K562 (cell line): ENCODE data around the gene CUTC. TPM values are rescaled to one million over a fixed set of nuclear protein-coding genes. Genes with fewer than 3 reads are reported as not detected.

ENCODE experiments used
- ELF2 ChIP-seq: fragments of 250-450 bp; sonication (Bioruptor Pico); IDR thresholded peaks from 2 replicates; pipeline ENCODE4 v1.5.0; 2021; ENCODE audit warnings: mild to moderate bottlenecking
- HLTF ChIP-seq: fragments of 450-650 bp; IDR thresholded peaks from 2 replicates; pipeline ENCODE4 v1.6.1; 2016
- NCOA6 ChIP-seq: fragments of 450-650 bp; IDR thresholded peaks from 2 replicates; pipeline ENCODE4 v1.6.1; 2017; ENCODE audit warnings: mild to moderate bottlenecking
- NR1H2 ChIP-seq: sonication (generic); formaldehyde crosslinking; IDR thresholded peaks from 2 replicates; pipeline ENCODE4 v1.4.0; 2020; ENCODE audit warnings: mild to moderate bottlenecking, missing genetic modification reagents
- POLR2H ChIP-seq: IDR thresholded peaks from 2 replicates; pipeline ENCODE4 v1.6.1; 2016; ENCODE audit warnings: missing genetic modification characterization, low read depth, mild to moderate bottlenecking, control low read depth, missing compliant biosample characterization, moderate library complexity
- RBFOX2 ChIP-seq: fragments of 200-400 bp; formaldehyde crosslinking; IDR thresholded peaks from 2 replicates; pipeline ENCODE4 v1.6.1; 2017; ENCODE audit warnings: low read depth, mild to moderate bottlenecking, low read length, moderate library complexity
- RBM17 ChIP-seq: fragments of 200-400 bp; formaldehyde crosslinking; IDR thresholded peaks from 2 replicates; pipeline ENCODE4 v1.6.1; 2017; ENCODE audit warnings: low read depth, mild to moderate bottlenecking, low read length, borderline replicate concordance
- SIN3B ChIP-seq: fragments of 450-650 bp; IDR thresholded peaks from 2 replicates; pipeline ENCODE4 v1.6.1; 2017; ENCODE audit warnings: low read depth, mild to moderate bottlenecking, moderate library complexity
- TAF1 ChIP-seq: IDR thresholded peaks from 2 replicates; pipeline ENCODE4 v1.6.1; 2011; ENCODE audit warnings: mild to moderate bottlenecking, low read length, moderate library complexity; ENCODE audit not compliant: insufficient read depth, control insufficient read depth, severe bottlenecking; ENCODE audit errors: extremely low read depth
- TFE3 ChIP-seq: fragments of 450-650 bp; formaldehyde crosslinking; IDR thresholded peaks from 2 replicates; pipeline ENCODE4 v1.4.0; 2020; ENCODE audit warnings: mild to moderate bottlenecking, mixed read lengths
- ZFP30 ChIP-seq: fragments of 250-450 bp; sonication (Bioruptor Pico); IDR thresholded peaks from 2 replicates; pipeline ENCODE4 v1.8.0; 2022; ENCODE audit warnings: moderate library complexity, mild to moderate bottlenecking, inconsistent platforms, borderline replicate concordance
- ZNF232 ChIP-seq: sonication (generic); formaldehyde crosslinking; IDR thresholded peaks from 2 replicates; pipeline ENCODE4 v1.8.0; 2022; ENCODE audit warnings: mild to moderate bottlenecking, missing genetic modification reagents
- polyA plus RNA-seq, 8 experiments: library from polyadenylated mRNA; depleted of rRNA in 4 of 8; stranded (reverse) in 5 of 8; unstranded in 3 of 8; fragments of >200 nt; fragmentation: Nextera tagmentation in 2 of 8; fragmentation: Illumina TruSeq in 1 of 8; extraction: Ambion mirVana in 2 of 8; extraction: Trizol in 1 of 8; gene quantifications; 2 replicates each; pipeline versions ENCODE4 v1.2.1 to v1.2.3, GENCODE V29; 2011 to 2014; ENCODE audit warnings: inconsistent platforms in 1 of 8, missing spikeins in 1 of 8
- total RNA-seq, 7 experiments: library from RNA; depleted of rRNA in 6 of 7; stranded (reverse); fragments of >200 nt in 6 of 7; fragmentation: Illumina TruSeq in 2 of 7; extraction: Trizol in 2 of 7; gene quantifications; 2 replicates each; pipeline versions ENCODE4 v1.2.1 to v1.2.3, GENCODE V29; 2011 to 2021; ENCODE audit warnings: low replicate concordance in 1 of 7
- TF ChIP-seq, protein P1 (sequence below): fragments of 150-350 bp; IDR thresholded peaks from 2 replicates; pipeline ENCODE4 v1.6.1; 2014; ENCODE audit warnings: low read depth, mild to moderate bottlenecking, low read length, borderline replicate concordance
- TF ChIP-seq, protein P2 (sequence below): IDR thresholded peaks from 2 replicates; pipeline ENCODE4 v1.6.1; 2016; ENCODE audit warnings: missing genetic modification characterization, missing compliant biosample characterization
- TF ChIP-seq, protein P3 (sequence below): fragments of 450-650 bp; IDR thresholded peaks from 2 replicates; pipeline ENCODE4 v1.6.1; 2017; ENCODE audit warnings: antibody characterized with exemption, mild to moderate bottlenecking

The CUTC gene
- total and polyA plus RNA-seq, 9 of the 15 experiments (the other 6 are each of a cell fraction or from before 2014, with no cell fraction given) = 18.6 to 69.3 (median 32.3) TPM

- TF ChIP-seq, protein P1, sequence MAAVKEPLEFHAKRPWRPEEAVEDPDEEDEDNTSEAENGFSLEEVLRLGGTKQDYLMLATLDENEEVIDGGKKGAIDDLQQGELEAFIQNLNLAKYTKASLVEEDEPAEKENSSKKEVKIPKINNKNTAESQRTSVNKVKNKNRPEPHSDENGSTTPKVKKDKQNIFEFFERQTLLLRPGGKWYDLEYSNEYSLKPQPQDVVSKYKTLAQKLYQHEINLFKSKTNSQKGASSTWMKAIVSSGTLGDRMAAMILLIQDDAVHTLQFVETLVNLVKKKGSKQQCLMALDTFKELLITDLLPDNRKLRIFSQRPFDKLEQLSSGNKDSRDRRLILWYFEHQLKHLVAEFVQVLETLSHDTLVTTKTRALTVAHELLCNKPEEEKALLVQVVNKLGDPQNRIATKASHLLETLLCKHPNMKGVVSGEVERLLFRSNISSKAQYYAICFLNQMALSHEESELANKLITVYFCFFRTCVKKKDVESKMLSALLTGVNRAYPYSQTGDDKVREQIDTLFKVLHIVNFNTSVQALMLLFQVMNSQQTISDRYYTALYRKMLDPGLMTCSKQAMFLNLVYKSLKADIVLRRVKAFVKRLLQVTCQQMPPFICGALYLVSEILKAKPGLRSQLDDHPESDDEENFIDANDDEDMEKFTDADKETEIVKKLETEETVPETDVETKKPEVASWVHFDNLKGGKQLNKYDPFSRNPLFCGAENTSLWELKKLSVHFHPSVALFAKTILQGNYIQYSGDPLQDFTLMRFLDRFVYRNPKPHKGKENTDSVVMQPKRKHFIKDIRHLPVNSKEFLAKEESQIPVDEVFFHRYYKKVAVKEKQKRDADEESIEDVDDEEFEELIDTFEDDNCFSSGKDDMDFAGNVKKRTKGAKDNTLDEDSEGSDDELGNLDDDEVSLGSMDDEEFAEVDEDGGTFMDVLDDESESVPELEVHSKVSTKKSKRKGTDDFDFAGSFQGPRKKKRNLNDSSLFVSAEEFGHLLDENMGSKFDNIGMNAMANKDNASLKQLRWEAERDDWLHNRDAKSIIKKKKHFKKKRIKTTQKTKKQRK = no peak
- TF ChIP-seq RBM17 (no peak), TAF1 (peak; percentile 85), RBFOX2 (peak; percentile 93), ELF2 (no peak), POLR2H (tag) (0 out of 2 replicates have a peak, but pooled peaks have one; percentile 34), HLTF (0 out of 2 replicates have a peak, but pooled peaks have one; percentile 11), TFE3 (CRISPR knock-in tag) (no peak), ZFP30 (no peak), NR1H2 (no peak), NCOA6 (no peak), SIN3B (peak; percentile 55; the same call in 1 of the 2 replicates), ZNF232 (CRISPR knock-in tag) (no peak)
- TF ChIP-seq, protein P2, sequence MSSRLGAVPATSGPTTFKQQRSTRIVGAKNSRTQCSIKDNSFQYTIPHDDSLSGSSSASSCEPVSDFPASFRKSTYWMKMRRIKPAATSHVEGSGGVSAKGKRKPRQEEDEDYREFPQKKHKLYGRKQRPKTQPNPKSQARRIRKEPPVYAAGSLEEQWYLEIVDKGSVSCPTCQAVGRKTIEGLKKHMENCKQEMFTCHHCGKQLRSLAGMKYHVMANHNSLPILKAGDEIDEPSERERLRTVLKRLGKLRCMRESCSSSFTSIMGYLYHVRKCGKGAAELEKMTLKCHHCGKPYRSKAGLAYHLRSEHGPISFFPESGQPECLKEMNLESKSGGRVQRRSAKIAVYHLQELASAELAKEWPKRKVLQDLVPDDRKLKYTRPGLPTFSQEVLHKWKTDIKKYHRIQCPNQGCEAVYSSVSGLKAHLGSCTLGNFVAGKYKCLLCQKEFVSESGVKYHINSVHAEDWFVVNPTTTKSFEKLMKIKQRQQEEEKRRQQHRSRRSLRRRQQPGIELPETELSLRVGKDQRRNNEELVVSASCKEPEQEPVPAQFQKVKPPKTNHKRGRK (tag) = no peak
- TF ChIP-seq, protein P3, sequence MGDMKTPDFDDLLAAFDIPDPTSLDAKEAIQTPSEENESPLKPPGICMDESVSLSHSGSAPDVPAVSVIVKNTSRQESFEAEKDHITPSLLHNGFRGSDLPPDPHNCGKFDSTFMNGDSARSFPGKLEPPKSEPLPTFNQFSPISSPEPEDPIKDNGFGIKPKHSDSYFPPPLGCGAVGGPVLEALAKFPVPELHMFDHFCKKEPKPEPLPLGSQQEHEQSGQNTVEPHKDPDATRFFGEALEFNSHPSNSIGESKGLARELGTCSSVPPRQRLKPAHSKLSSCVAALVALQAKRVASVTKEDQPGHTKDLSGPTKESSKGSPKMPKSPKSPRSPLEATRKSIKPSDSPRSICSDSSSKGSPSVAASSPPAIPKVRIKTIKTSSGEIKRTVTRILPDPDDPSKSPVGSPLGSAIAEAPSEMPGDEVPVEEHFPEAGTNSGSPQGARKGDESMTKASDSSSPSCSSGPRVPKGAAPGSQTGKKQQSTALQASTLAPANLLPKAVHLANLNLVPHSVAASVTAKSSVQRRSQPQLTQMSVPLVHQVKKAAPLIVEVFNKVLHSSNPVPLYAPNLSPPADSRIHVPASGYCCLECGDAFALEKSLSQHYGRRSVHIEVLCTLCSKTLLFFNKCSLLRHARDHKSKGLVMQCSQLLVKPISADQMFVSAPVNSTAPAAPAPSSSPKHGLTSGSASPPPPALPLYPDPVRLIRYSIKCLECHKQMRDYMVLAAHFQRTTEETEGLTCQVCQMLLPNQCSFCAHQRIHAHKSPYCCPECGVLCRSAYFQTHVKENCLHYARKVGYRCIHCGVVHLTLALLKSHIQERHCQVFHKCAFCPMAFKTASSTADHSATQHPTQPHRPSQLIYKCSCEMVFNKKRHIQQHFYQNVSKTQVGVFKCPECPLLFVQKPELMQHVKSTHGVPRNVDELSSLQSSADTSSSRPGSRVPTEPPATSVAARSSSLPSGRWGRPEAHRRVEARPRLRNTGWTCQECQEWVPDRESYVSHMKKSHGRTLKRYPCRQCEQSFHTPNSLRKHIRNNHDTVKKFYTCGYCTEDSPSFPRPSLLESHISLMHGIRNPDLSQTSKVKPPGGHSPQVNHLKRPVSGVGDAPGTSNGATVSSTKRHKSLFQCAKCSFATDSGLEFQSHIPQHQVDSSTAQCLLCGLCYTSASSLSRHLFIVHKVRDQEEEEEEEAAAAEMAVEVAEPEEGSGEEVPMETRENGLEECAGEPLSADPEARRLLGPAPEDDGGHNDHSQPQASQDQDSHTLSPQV = no peak
Measured at GRCh38 chr10:99732033-99732842, at the start of gene CUTC, which contains the start of gene COX15 (continued).
